Left ventricle myocardium inferior (tissue), 1 donor: ENCODE data around the gene RFFL. TPM values are rescaled to one million over a fixed set of nuclear protein-coding genes. Genes with fewer than 3 reads are reported as not detected.
"Not testable (repeated sequence)": the region's sequence is repeated elsewhere in the genome, so short reads cannot be mapped to it uniquely, and the experiment has no call there.

ENCODE experiments used
- DNase-seq: peaks from one replicate; pipeline ENCODE4 v3.0.0-alpha.2; 2020
- H3K27ac ChIP-seq: fragments of 200-600 bp; replicated peaks from 2 replicates; pipeline ENCODE4 v1.8.0; 2021
- H3K27me3 ChIP-seq: fragments of 200-600 bp; 2 replicates; pipeline ENCODE4 v1.8.0; 2021; ENCODE audit warnings: low read depth
- H3K36me3 ChIP-seq: fragments of 200-600 bp; 2 replicates; pipeline ENCODE4 v1.8.0; 2021
- H3K4me1 ChIP-seq: fragments of 200-600 bp; 2 replicates; pipeline ENCODE4 v1.8.0; 2021
- H3K4me3 ChIP-seq: fragments of 200-600 bp; 2 replicates; pipeline ENCODE4 v1.8.0; 2021; ENCODE audit warnings: mild to moderate bottlenecking, moderate library complexity
- H3K9me3 ChIP-seq: fragments of 200-600 bp; replicated peaks from 2 replicates; pipeline ENCODE4 v1.8.0; 2021
- CTCF ChIP-seq: fragments of 200-600 bp; IDR thresholded peaks from 2 replicates; pipeline ENCODE4 v1.8.0; 2021; ENCODE audit warnings: antibody characterized with exemption, mild to moderate bottlenecking, borderline replicate concordance
- intact Hi-C: fragments of 100-400 bp; cut with micrococcal nuclease; formaldehyde crosslinking; loops from one replicate; pipeline ENCODE4 v1.11.0; 2022
- total RNA-seq: library from RNA; stranded (reverse); fragmentation: NEBNext Ultra II Directional; extraction: Animal tissue kit (Norgen Biotek cat#: 25700); gene quantifications from one replicate; pipeline ENCODE4 v1.2.1, GENCODE V29; 2021
- donor health status: DM: no; HTN: yes; CAD: no; lungs with severe emphysema.

The RFFL gene
- total RNA-seq, 1 donor from 2014 or later = 10.1 TPM

DNA sequence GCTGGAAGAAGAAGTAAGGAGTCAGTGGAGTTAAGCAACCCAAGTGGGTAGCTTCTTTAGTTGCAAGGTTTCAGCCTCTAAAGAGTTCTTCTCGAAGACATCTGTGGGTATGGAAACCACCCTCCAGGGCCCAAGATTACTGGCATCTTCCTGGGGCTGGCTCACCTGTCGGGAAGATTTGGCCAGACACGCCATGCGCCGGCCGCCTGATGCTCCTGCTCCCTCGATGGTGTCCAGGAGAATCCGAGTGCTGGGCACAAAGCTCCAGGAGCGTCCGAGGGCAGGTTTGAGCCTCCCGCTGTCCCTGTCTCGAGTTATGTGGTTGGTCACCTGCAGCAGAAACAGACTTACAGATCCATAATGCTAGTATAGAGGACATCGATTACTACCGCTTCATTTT is 37.5 kb upstream of the RFFL start:
- H3K27me3 ChIP-seq = no peaks in the 10 kb centered on the region
- H3K36me3 ChIP-seq = peaks cover 52% of the 10 kb centered on the region
- no peak overlapping the region for H3K4me3 ChIP-seq
- no peaks in the 10 kb centered on the region for H3K9me3 ChIP-seq
- TF ChIP-seq CTCF = no peak
- no peak for DNase-seq
- no peak overlapping the region for H3K27ac ChIP-seq
- no peaks in the 10 kb centered on the region for H3K4me1 ChIP-seq
- intact Hi-C loops = no loop called here

- intact Hi-C loops = no loop called here
- no peak for TF ChIP-seq CTCF
- Histone ChIP-seq H3K36me3 (peaks cover 41% of the 10 kb centered on the region), H3K4me1 (no peaks in the 10 kb centered on the region), H3K4me3 (no peak overlapping the region), H3K27me3 (no peaks in the 10 kb centered on the region), H3K27ac (no peak overlapping the region), H3K9me3 (no peaks in the 10 kb centered on the region)
- DNase-seq = no peak
These were observed 36.4 kb upstream of the RFFL start for GRCh38 chr17:35099908-35100307.

- Histone ChIP-seq H3K4me3 (no peak overlapping the region), H3K36me3 (peaks cover 36% of the 10 kb centered on the region), H3K9me3 (no peaks in the 10 kb centered on the region), H3K27me3 (no peaks in the 10 kb centered on the region), H3K27ac (no peak overlapping the region), H3K4me1 (no peaks in the 10 kb centered on the region)
- no peak for TF ChIP-seq CTCF
- intact Hi-C loops = no loop called here
- no peak for DNase-seq
These were observed 34.3 kb upstream of the RFFL start for GRCh38 chr17:35097776-35098175.

- H3K36me3 ChIP-seq = peaks cover 17% of the 10 kb centered on the region
- DNase-seq = no peak
- H3K27me3 ChIP-seq = no peaks in the 10 kb centered on the region
- H3K27ac ChIP-seq = no peak overlapping the region
- no peak for TF ChIP-seq CTCF
- H3K4me3 ChIP-seq = no peak overlapping the region
- no peaks in the 10 kb centered on the region for H3K4me1 ChIP-seq
- intact Hi-C loops = no loop called here
- H3K9me3 ChIP-seq = no peaks in the 10 kb centered on the region
These were observed 32.2 kb upstream of the RFFL start for GRCh38 chr17:35095741-35096140.

DNA sequence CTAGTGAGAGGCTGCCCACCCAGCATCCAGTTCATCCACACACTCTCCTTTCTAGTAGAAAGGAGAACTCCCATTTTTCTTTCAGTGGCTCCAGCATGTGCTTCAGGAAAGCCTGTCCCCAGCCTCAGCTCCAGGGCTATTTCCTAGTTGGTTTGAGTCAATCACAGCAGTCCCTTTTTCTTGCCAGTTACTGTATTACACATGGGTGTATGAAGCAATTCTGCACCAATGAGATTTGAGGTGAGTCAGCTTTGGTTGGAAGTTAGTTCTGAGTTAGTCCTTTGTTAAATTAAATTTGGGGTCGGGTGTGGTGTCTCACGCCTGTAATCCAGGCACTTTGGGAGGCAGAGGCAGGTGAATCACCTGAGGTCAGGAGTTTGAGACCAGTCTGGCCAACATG is 31.4 kb upstream of the RFFL start:
- Histone ChIP-seq H3K4me3 (no peak overlapping the region), H3K9me3 (no peaks in the 10 kb centered on the region), H3K27ac (no peak overlapping the region), H3K27me3 (no peaks in the 10 kb centered on the region), H3K36me3 (peaks cover 9% of the 10 kb centered on the region), H3K4me1 (peaks cover 1% of the 10 kb centered on the region)
- intact Hi-C loops = no loop called here
- DNase-seq = no peak
- no peak for TF ChIP-seq CTCF

GRCh38 chr17:35090707-35091106 is 27.2 kb upstream of the RFFL start:
- H3K27ac ChIP-seq, H3K9me3 ChIP-seq, intact Hi-C loops, H3K4me3 ChIP-seq, DNase-seq, H3K36me3 ChIP-seq, H3K27me3 ChIP-seq: not testable (repeated sequence)
- H3K4me1 ChIP-seq = peaks cover 25% of the 10 kb centered on the region
